DND-41 (cell line): ENCODE measurements around the gene SRPRB.

Experiments used
- ATAC-seq: fragments of 200-7000 bp; cut with Tn5 transposase; 3 replicates; pipeline ENCODE4 v1.9.1; 2021; ENCODE audit warnings: low read depth; ENCODE audit not compliant: insufficient read depth
- DNase-seq: peaks from one replicate; pipeline ENCODE4 v3.0.0-alpha.2; 2020
- H2AFZ ChIP-seq: 2 replicates; pipeline ENCODE4 v1.6.0; 2012; ENCODE audit warnings: low read depth, low read length
- H3K27ac ChIP-seq: 2 replicates; pipeline ENCODE4 v1.5.1; 2012; ENCODE audit warnings: low read length, inconsistent platforms
- H3K27me3 ChIP-seq: fragments of 200-600 bp; sonication (generic); 2 replicates; pipeline ENCODE4 v1.6.0; 2012; ENCODE audit warnings: low read length, mild to moderate bottlenecking, inconsistent platforms; ENCODE audit not compliant: insufficient read depth, poor library complexity
- H3K36me3 ChIP-seq: 2 replicates; pipeline ENCODE4 v1.5.1; 2012; ENCODE audit warnings: low read length, inconsistent platforms; ENCODE audit not compliant: insufficient read depth
- H3K4me1 ChIP-seq: 2 replicates; pipeline ENCODE4 v1.5.1; 2012; ENCODE audit warnings: mild to moderate bottlenecking, low read length; ENCODE audit not compliant: insufficient read depth
- H3K4me2 ChIP-seq: 2 replicates; pipeline ENCODE4 v1.6.0; 2012; ENCODE audit warnings: mild to moderate bottlenecking, moderate library complexity, low read length, inconsistent platforms; ENCODE audit not compliant: insufficient read depth
- H3K4me3 ChIP-seq, 2 experiments: fragments of 200-600 bp in 1 of 2; shearing (Covaris generic) in 1 of 2; 2 replicates each; pipeline ENCODE4 v1.5.1; 2012 to 2016; ENCODE audit warnings: inconsistent platforms in 2 of 2, low read length in 2 of 2, mild to moderate bottlenecking in 2 of 2, low read depth in 1 of 2, moderate library complexity in 1 of 2
- H3K79me2 ChIP-seq: 2 replicates; pipeline ENCODE4 v1.6.0; 2012; ENCODE audit warnings: low read length, inconsistent platforms; ENCODE audit not compliant: insufficient read depth
- H3K9ac ChIP-seq: 2 replicates; pipeline ENCODE4 v1.6.0; 2012; ENCODE audit warnings: low read depth, mild to moderate bottlenecking, inconsistent platforms, low read length, moderate library complexity
- H3K9me3 ChIP-seq: 2 replicates; pipeline ENCODE4 v1.5.1; 2012; ENCODE audit warnings: low read length, moderate library complexity, mild to moderate bottlenecking, inconsistent platforms; ENCODE audit not compliant: insufficient read depth, severe bottlenecking
- H4K20me1 ChIP-seq: 2 replicates; pipeline ENCODE4 v1.6.0; 2012; ENCODE audit warnings: low read length; ENCODE audit not compliant: insufficient read depth
- CTCF ChIP-seq: IDR thresholded peaks from 2 replicates; pipeline ENCODE4 v1.5.1; 2012; ENCODE audit warnings: borderline replicate concordance, low read length, moderate library complexity, mild to moderate bottlenecking; ENCODE audit not compliant: poor library complexity, severe bottlenecking; ENCODE audit errors: extremely low read depth
- EZH2 ChIP-seq: IDR thresholded peaks from 3 replicates; pipeline ENCODE4 v1.6.1; 2012; ENCODE audit warnings: borderline replicate concordance, low read depth, mild to moderate bottlenecking, moderate library complexity, low read length, inconsistent platforms; ENCODE audit not compliant: severe bottlenecking

Gene SRPRB

GRCh38 chr3:133830071-133830470 is 24.5 kb downstream of the SRPRB start:
- H4K20me1 ChIP-seq, result no peaks in the 10 kb centered on the region

DNA sequence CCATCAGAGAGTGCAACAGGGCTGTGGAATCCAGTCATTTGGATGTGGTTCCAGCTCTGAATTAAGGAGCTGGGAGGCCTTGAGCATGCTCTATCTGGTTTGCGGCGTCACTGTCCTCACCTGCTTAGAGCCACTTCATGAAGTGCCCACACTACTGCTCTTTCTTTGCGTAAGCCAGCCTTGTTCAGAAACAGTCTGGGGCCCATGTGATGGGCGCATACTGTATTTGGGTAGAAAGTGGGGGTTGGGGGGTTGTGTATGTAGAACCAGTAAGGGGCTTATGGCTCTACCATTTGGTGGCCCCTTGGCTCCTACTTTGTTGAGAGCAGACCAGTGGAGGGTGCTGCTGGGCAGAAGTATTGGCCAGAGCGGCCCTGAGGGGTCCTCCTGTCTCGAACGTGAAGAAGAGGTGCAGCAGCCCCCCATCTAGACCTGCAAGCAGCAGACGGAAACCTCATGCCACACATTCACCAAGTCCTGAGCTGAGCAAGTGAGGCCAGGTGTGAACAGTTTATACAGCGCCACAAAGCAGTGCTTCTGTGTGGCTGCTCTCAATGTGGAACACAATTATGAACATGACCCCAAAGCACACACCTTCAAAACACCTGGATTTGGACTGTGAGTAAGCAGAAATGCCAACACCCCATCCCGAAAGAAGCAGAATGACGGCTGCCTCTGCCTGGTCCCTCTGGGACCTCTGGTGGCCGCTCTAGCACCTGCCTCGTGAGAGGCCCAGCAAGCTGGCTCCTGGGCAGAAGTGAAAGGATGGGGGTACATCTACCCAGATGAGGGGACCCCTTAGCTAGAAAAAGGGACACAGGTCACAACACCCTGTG is 26.6 kb downstream of the SRPRB start:
- DNase-seq, result no peak
- TF ChIP-seq EZH2, result no peak
- TF ChIP-seq CTCF, result peak; percentile 30
- no peak overlapping the region for H3K4me2 ChIP-seq

More at GRCh38 chr3:133830071-133830470, 24.5 kb downstream of the SRPRB start:
- Histone ChIP-seq H2AFZ (no peak overlapping the region), H3K27ac (no peak overlapping the region), H3K4me2 (no peak overlapping the region), H3K36me3 (peaks cover 4% of the 10 kb centered on the region; the same call in 1 of the 2 replicates), H3K4me1 (no peaks in the 10 kb centered on the region), H3K4me3 (no peak overlapping the region), H3K79me2 (no peaks in the 10 kb centered on the region), H3K27me3 (no peaks in the 10 kb centered on the region), H3K9ac (no peak overlapping the region), H3K9me3 (no peaks in the 10 kb centered on the region)
- ATAC-seq (no peak), DNase-seq (no peak)
- TF ChIP-seq CTCF, result no peak
- TF ChIP-seq EZH2, result no peak

DNA sequence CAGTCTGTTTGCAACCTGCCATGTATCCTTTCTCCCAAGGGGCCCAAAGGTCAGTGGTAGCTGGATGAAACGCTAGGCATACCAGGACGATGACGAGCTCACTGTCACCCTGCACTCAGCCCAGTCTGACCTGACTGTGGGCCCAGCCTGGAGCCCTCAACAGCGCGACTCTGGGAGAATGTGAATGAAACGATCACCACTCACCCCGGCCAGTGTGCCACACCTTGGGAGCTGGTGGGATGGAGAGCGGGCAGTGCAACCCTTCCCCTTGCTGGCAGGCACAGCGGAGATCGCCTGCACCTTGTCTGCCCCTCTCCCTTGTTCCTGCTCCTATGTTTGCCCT is 27.2 kb downstream of the SRPRB start:
- Histone ChIP-seq H2AFZ (no peak overlapping the region), H3K4me3 (no peak overlapping the region), H3K4me1 (no peaks in the 10 kb centered on the region), H3K36me3 (no peaks in the 10 kb centered on the region), H3K9ac (no peak overlapping the region), H3K4me2 (no peak overlapping the region), H4K20me1 (no peaks in the 10 kb centered on the region), H3K27me3 (no peaks in the 10 kb centered on the region), H3K9me3 (no peaks in the 10 kb centered on the region), H3K27ac (no peak overlapping the region), H3K79me2 (no peaks in the 10 kb centered on the region)
- ATAC-seq, result no peak
- TF ChIP-seq CTCF (no peak), EZH2 (no peak)
- no peak for DNase-seq

More for the DNA sequence above, 26.6 kb downstream of the SRPRB start:
- H4K20me1 ChIP-seq, result no peaks in the 10 kb centered on the region
- H3K9me3 ChIP-seq, result no peaks in the 10 kb centered on the region
- no peaks in the 10 kb centered on the region for H3K27me3 ChIP-seq
- ATAC-seq, result no peak
- no peak overlapping the region for H3K4me3 ChIP-seq
- H3K36me3 ChIP-seq, result no peaks in the 10 kb centered on the region
- no peaks in the 10 kb centered on the region for H3K79me2 ChIP-seq
- no peak overlapping the region for H3K9ac ChIP-seq
- no peak overlapping the region for H2AFZ ChIP-seq
- H3K27ac ChIP-seq, result no peak overlapping the region
- H3K4me1 ChIP-seq, result no peaks in the 10 kb centered on the region

DNA sequence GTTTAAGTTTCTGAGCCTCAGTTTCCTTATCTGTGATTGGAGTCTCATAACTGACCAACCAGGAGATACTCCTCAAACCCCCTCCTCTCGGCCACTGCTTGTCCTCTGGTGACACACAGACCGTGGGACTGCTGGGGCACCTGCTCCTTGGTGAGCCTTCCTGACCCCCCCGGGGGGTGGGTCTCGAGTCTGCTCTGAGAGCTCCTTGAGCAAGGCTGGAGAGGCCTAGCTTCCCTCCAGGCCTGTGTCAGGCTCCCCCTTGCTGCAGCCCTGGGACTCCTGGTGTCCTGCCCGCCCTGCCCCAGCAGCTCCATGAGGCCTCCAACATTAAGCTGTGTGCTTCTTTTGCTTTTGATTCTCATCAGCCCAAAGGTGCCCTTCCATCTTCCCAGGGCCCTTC is 27.7 kb downstream of the SRPRB start:
- Histone ChIP-seq H3K4me3 (no peak overlapping the region), H3K9me3 (no peaks in the 10 kb centered on the region), H3K27me3 (no peaks in the 10 kb centered on the region), H2AFZ (no peak overlapping the region), H3K4me2 (no peak overlapping the region), H3K36me3 (no peaks in the 10 kb centered on the region), H3K27ac (no peak overlapping the region), H3K79me2 (no peaks in the 10 kb centered on the region), H3K9ac (no peak overlapping the region), H3K4me1 (no peaks in the 10 kb centered on the region), H4K20me1 (no peaks in the 10 kb centered on the region)
- DNase-seq (no peak), ATAC-seq (no peak)
- TF ChIP-seq EZH2 (no peak), CTCF (no peak)
